Measurements from ENCODE around the gene B4GALNT4. TPM values are rescaled to one million over a fixed set of nuclear protein-coding genes. Genes with fewer than 3 reads are reported as not detected.

The B4GALNT4 gene
- total RNA-seq, 1 experiment from 2014 or later, result 1.9 TPM

- TF ChIP-seq, protein P1, sequence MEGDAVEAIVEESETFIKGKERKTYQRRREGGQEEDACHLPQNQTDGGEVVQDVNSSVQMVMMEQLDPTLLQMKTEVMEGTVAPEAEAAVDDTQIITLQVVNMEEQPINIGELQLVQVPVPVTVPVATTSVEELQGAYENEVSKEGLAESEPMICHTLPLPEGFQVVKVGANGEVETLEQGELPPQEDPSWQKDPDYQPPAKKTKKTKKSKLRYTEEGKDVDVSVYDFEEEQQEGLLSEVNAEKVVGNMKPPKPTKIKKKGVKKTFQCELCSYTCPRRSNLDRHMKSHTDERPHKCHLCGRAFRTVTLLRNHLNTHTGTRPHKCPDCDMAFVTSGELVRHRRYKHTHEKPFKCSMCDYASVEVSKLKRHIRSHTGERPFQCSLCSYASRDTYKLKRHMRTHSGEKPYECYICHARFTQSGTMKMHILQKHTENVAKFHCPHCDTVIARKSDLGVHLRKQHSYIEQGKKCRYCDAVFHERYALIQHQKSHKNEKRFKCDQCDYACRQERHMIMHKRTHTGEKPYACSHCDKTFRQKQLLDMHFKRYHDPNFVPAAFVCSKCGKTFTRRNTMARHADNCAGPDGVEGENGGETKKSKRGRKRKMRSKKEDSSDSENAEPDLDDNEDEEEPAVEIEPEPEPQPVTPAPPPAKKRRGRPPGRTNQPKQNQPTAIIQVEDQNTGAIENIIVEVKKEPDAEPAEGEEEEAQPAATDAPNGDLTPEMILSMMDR (IDR thresholded peaks at IDR 0.05; ENCODE audit: unreplicated experiment), result no peak
- Mint-ChIP-seq H3K36me3 (ENCODE audit: insufficient read depth, unreplicated experiment) (no peaks in the 10 kb centered on the region), H3K4me3 (ENCODE audit: low read depth, unreplicated experiment) (no peak overlapping the region), H3K27ac (ENCODE audit: unreplicated experiment) (no peak overlapping the region), H3K27me3 (ENCODE audit: unreplicated experiment) (peaks cover 49% of the 10 kb centered on the region), H3K9me3 (ENCODE audit: low read depth, unreplicated experiment) (no peaks in the 10 kb centered on the region), H3K4me1 (ENCODE audit: low read depth, unreplicated experiment) (no peaks in the 10 kb centered on the region)
- no peak for DNase-seq
- CTCF ChIA-PET, result no interaction called here
- intact Hi-C loops (cut with micrococcal nuclease; ENCODE audit: unreplicated experiment), result no loop called here
- no TSS peak for BruUV-seq (replicated peaks)
These were observed 33.3 kb upstream of the B4GALNT4 start for GRCh38 chr11:335779-336658.

- no peak overlapping the region for H3K4me3 Mint-ChIP-seq (ENCODE audit: low read depth, unreplicated experiment)
- TF ChIP-seq, protein P1 (IDR thresholded peaks at IDR 0.05; ENCODE audit: unreplicated experiment), result no peak
- BruUV-seq (replicated peaks), result no TSS peak
- intact Hi-C loops (cut with micrococcal nuclease; ENCODE audit: unreplicated experiment), result no loop called here
- H3K9me3 Mint-ChIP-seq (ENCODE audit: low read depth, unreplicated experiment), result no peaks in the 10 kb centered on the region
- H3K36me3 Mint-ChIP-seq (ENCODE audit: insufficient read depth, unreplicated experiment), result peaks cover 4% of the 10 kb centered on the region
- H3K4me1 Mint-ChIP-seq (ENCODE audit: low read depth, unreplicated experiment), result no peaks in the 10 kb centered on the region
- H3K27me3 Mint-ChIP-seq (ENCODE audit: unreplicated experiment), result peaks cover 50% of the 10 kb centered on the region
- H3K27ac Mint-ChIP-seq (ENCODE audit: unreplicated experiment), result no peak overlapping the region
- no peak for DNase-seq
- CTCF ChIA-PET, result no interaction called here
These were observed 32.6 kb upstream of the B4GALNT4 start for GRCh38 chr11:336659-337198.

- intact Hi-C loops (cut with micrococcal nuclease; ENCODE audit: unreplicated experiment), result no loop called here
- BruUV-seq (replicated peaks), result no TSS peak
- Mint-ChIP-seq H3K27me3 (ENCODE audit: unreplicated experiment) (peaks cover 55% of the 10 kb centered on the region), H3K9me3 (ENCODE audit: low read depth, unreplicated experiment) (no peaks in the 10 kb centered on the region), H3K36me3 (ENCODE audit: insufficient read depth, unreplicated experiment) (peaks cover 5% of the 10 kb centered on the region), H3K27ac (ENCODE audit: unreplicated experiment) (no peak overlapping the region), H3K4me1 (ENCODE audit: low read depth, unreplicated experiment) (no peaks in the 10 kb centered on the region), H3K4me3 (ENCODE audit: low read depth, unreplicated experiment) (no peak overlapping the region)
- CTCF ChIA-PET, result interaction anchor here (0.6 kb wide), 1 partner anchor 10 kb away, joined by 3 read pairs; no protein-coding TSS in a partner anchor
- DNase-seq, result no peak
- TF ChIP-seq, protein P1 (IDR thresholded peaks at IDR 0.05; ENCODE audit: unreplicated experiment), result no peak
These were observed 31.6 kb upstream of the B4GALNT4 start for GRCh38 chr11:337711-338110.

DNA sequence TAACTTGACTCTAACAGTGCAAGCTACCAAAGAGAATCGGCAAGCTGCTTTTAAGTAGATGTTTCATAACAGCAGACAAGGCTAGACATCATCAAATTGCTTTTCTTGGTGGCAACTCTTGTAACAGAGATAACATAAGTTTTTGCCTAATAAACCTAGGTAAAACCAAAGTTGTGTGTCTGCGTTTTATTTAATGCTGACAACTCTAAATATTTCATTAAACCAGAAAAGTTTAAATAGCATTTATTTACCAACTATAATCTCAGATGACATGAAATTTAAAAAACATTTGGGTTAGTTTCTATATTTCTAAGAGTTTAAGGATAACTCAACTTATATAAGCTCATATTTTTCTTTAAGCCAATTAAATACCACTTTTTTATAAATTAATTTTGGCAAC, 29.3 kb upstream of the B4GALNT4 start:
- no peak overlapping the region for H3K4me3 Mint-ChIP-seq (ENCODE audit: low read depth, unreplicated experiment)
- intact Hi-C loops (cut with micrococcal nuclease; ENCODE audit: unreplicated experiment), result no loop called here
- H3K36me3 Mint-ChIP-seq (ENCODE audit: insufficient read depth, unreplicated experiment), result peaks cover 5% of the 10 kb centered on the region
- no TSS peak for BruUV-seq (replicated peaks)
- DNase-seq, result no peak
- H3K27me3 Mint-ChIP-seq (ENCODE audit: unreplicated experiment), result peaks cover 49% of the 10 kb centered on the region
- CTCF ChIA-PET, result no interaction called here
- H3K9me3 Mint-ChIP-seq (ENCODE audit: low read depth, unreplicated experiment), result no peaks in the 10 kb centered on the region
- H3K4me1 Mint-ChIP-seq (ENCODE audit: low read depth, unreplicated experiment), result no peaks in the 10 kb centered on the region
- H3K27ac Mint-ChIP-seq (ENCODE audit: unreplicated experiment), result no peak overlapping the region
- TF ChIP-seq, protein P1 (IDR thresholded peaks at IDR 0.05; ENCODE audit: unreplicated experiment), result no peak
